Skeletal muscle cell (primary cell): Measurements from ENCODE around the gene COL21A1.
A peak's percentile ranks its signal among the peaks of the same experiment; 100 is the strongest.

Experiments used
- DNase-seq: peaks from one replicate; pipeline ENCODE4 v3.0.0-alpha.2; 2010; ENCODE audit warnings: low read depth
- H3K4me3 ChIP-seq: 2 replicates; pipeline ENCODE4 v1.5.1; 2011; ENCODE audit warnings: low read depth, mild to moderate bottlenecking, control low read depth, low read length, moderate library complexity

COL21A1 gene

GRCh38 chr6:56211724-56212123 lies 35.7 kb downstream of the COL21A1 start:
- no peak overlapping the region for H3K4me3 ChIP-seq
- DNase-seq: no peak

DNA sequence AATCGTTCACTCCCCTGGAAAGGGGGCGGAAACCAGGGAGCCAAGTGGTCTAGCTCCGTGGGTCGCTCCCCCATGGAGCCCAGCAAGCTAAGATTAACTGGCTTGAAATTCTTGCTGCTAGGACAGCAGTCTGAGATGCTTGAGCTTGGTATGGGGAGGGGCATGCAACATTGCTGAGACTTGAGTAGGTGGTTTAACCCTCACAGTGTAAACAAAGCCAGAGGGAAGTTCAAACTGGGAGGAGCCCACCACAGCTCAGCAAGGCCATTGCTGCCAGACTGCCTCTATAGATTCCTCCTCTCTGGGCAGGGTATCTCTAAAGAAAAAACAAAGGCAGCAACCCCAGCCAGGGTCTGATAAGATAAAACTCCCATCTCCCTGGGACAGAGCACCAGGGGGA lies 43.2 kb downstream of the COL21A1 start:
- no peak for DNase-seq
- H3K4me3 ChIP-seq: no peak overlapping the region

DNA sequence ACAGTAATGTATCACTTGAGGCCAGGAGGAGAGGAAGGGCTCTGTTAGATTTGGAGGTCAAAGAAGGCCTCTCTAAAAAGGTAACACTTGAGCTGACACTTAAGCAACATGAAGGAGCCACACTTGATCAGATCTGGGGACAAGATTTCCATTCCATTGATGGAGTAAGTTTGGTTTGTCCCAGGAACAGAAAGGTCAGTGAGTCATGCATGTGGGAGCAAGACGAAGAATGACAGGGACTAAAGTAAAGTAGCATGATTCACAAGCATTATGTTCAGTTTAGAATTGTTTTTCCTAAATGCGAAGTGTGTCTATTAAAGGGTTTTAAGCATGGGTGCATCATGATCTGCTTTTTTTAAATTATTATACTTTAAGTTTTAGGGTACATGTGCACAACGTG lies 47.4 kb downstream of the COL21A1 start:
- H3K4me3 ChIP-seq: no peak overlapping the region
- peak; percentile 32 for DNase-seq

GRCh38 chr6:56193846-56194245 lies 53.5 kb downstream of the COL21A1 start:
- DNase-seq: peak; percentile 55

GRCh38 chr6:56188429-56188828 lies 59.0 kb downstream of the COL21A1 start:
- DNase-seq: no peak
- H3K4me3 ChIP-seq: no peak overlapping the region

More at GRCh38 chr6:56193846-56194245, 53.5 kb downstream of the COL21A1 start:
- H3K4me3 ChIP-seq: no peak overlapping the region

DNA sequence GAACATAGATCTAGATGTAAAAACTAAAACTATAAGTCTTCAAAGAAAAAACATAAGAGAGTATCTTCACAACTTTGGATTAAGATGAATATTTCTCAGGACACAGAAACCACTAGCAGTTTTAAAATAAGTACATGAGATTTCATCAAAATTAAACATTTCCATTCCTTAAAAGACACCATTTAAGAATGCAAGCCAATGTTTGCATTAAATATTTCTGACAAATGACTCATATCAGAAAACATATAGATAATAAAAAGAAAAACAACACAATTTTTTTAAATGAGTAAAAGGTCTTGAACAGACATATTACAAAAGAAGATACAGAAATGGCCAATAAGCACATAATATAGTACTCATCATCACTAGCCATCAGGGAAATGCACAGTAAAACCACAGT lies 59.7 kb downstream of the COL21A1 start:
- no peak for DNase-seq
- no peak overlapping the region for H3K4me3 ChIP-seq

DNA sequence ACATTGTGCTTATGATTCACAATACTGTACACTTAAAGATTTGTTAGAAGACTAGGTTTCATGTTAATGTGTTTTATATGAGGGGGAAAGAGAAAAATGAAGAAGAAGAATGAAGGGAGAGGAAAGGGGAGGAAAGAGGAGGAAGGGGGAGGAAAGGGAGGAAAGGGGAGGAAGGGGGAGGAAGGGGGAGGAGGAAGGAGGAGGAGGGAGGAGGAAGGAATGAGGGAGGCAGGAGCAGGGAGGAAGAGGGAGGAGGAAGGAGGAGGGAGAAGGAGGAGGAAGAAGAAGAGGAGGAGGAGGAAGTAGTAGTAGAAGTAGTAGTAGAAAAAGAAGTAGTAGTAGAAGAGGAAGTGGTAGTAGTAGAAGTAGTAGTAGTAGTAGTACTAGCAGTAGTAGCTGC lies 70.6 kb downstream of the COL21A1 start:
- no peak overlapping the region for H3K4me3 ChIP-seq
- DNase-seq: no peak

- no peak overlapping the region for H3K4me3 ChIP-seq
- no peak for DNase-seq
Measured at GRCh38 chr6:56173228-56173627, 74.2 kb downstream of the COL21A1 start.

- no peak for DNase-seq
- H3K4me3 ChIP-seq: no peak overlapping the region
Measured at GRCh38 chr6:56172144-56172543, 75.2 kb downstream of the COL21A1 start.

DNA sequence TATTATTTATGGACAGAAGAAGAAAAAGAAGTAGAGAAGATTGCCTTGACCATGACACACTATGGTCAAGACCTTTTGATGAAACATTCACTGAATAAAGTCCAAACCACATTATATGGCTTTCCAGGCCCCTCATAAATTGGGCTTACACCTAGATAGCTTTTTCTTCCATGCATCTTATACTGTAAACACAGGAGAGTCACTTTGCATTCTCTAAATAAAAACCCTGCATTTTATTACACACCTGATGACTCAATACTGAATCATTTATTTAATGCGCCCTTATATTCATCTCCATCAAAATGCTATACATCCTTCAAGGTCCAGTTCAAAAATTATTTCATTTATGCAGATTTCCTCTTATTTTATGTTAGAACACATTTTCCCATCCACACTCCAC lies 78.0 kb downstream of the COL21A1 start:
- DNase-seq: no peak
- H3K4me3 ChIP-seq: no peak overlapping the region

DNA sequence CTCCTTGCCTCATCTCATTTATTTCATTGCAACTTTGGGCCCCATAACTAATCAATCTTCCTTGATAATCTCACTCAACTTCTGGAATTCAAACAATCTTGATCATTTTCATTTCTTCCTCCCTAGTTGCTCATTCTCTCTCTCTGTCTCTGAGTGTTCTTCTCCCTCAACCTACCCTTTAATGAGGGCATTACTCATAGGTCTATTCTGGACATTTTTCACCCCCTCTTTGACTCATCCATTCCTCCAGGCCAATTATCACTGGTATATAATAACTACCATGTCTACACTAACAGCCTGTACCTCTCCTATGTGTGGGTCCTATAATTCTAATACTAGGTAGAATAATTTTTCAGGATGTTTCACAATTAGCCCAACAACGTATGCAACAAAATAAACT lies 78.8 kb downstream of the COL21A1 start:
- H3K4me3 ChIP-seq: no peak overlapping the region
- no peak for DNase-seq

- no peak for DNase-seq
- no peak overlapping the region for H3K4me3 ChIP-seq
Measured at GRCh38 chr6:56162081-56162480, 85.3 kb downstream of the COL21A1 start.

GRCh38 chr6:56160489-56160888 lies 86.9 kb downstream of the COL21A1 start:
- no peak for DNase-seq
- H3K4me3 ChIP-seq: no peak overlapping the region

GRCh38 chr6:56158571-56158970 lies 88.8 kb downstream of the COL21A1 start:
- H3K4me3 ChIP-seq: no peak overlapping the region
- DNase-seq: no peak

DNA sequence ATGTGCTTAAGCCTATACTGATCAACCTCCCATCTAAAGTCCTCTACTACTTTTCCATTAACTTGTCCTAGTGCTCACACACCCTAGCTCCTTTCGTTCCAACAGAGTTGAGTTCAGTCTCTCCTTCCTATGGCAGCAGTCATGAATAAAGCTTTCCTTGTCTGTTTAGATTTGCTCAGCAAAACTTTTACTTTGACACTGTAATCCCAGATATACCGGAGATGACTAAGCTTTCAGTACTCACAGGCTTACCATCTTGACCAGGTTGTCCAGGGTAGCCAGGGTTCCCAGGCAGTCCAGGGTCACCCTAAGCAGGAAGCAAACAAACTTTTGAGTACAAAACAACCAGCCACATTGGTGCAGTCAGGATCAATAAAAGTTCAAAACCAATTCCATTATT lies 90.7 kb downstream of the COL21A1 start:
- no peak overlapping the region for H3K4me3 ChIP-seq
- DNase-seq: no peak

- no peak for DNase-seq
- no peak overlapping the region for H3K4me3 ChIP-seq
Measured at GRCh38 chr6:56155634-56156141, 91.7 kb downstream of the COL21A1 start.

GRCh38 chr6:56154076-56154475 lies 93.3 kb downstream of the COL21A1 start:
- no peak overlapping the region for H3K4me3 ChIP-seq
- no peak for DNase-seq

DNA sequence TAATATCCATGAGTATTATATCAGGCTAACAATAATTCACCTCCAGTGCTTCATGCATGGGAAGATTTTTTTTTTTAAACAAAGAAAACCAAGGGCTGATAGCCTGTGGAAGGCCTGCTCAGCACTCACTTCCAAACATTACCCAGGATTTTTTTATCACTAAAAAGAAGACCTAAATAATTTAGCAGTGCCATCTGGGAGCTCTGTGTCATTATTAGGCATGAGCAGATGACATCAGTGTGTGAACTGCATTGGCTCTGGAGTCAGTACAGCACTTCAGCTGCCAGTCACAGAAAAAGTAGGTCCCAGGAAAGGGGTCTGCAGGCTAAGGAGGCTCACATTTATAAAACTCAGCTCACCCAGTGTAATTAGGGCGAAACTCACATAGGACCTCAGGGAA lies 94.8 kb downstream of the COL21A1 start:
- DNase-seq: no peak
- H3K4me3 ChIP-seq: no peak overlapping the region

DNA sequence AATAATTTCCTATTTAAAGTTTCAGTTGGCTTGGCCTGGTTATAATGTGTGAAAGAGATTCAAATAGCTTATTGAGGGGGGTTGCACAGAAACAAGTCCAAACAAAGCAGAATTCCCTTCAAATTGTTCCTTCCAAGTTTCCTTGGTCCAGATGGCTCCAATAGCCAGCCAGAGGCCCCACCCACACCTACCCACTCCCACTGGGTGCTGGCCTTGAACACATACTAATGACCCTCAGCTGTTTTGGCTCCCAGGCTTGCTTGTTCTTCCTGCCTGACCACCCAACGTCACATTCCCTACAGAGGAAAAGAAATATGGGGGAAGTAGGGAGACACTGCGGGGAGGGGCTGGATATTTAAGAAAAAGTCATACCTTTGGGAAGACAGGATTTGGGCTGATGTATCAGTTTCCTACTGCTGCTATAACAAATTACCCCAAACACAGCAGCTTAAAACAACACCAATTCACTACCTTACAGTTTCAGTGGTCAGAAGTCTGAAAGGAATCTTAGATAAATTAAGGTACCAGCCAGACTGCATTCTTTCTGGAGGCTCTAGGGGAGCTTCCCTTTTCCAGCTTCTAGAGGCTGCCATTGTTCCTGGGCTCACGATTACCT lies 95.7 kb downstream of the COL21A1 start:
- no peak for DNase-seq
- H3K4me3 ChIP-seq: no peak overlapping the region

- H3K4me3 ChIP-seq: no peak overlapping the region
- DNase-seq: peak; percentile 66
Measured at GRCh38 chr6:56148488-56149186, 98.7 kb downstream of the COL21A1 start.

GRCh38 chr6:56147766-56148165 lies 99.6 kb downstream of the COL21A1 start:
- no peak overlapping the region for H3K4me3 ChIP-seq
- DNase-seq: no peak
